Esophagus squamous epithelium (tissue), 4 donors: ENCODE results near the gene CDHR3.

ENCODE experiments used
- CTCF ChIP-seq, 6 experiments: fragments of 450-650 bp in 4 of 6; fragments of 200-600 bp in 2 of 6; sonication (generic) in 2 of 6; IDR thresholded peaks; one replicate each; pipeline ENCODE4 v1.5.1; 2016 to 2019; ENCODE audit warnings: antibody characterized with exemption in 6 of 6, mild to moderate bottlenecking in 4 of 6, moderate library complexity in 4 of 6
- POLR2A ChIP-seq, 4 donors: fragments of 450-650 bp; IDR thresholded peaks; one replicate each; pipeline ENCODE4 v1.6.1; 2017; ENCODE audit warnings: antibody characterized with exemption in 4 of 4, mild to moderate bottlenecking in 4 of 4, moderate library complexity in 3 of 4

- no peak for TF ChIP-seq CTCF (IDR thresholded peaks at IDR 0.05)
- TF ChIP-seq POLR2A (IDR thresholded peaks at IDR 0.05) = no peak
Observed at GRCh38 chr7:106059556-106059955, 96.5 kb downstream of the CDHR3 start.
